Measurements from ENCODE around the gene PRDM11.

The PRDM11 gene

GRCh38 chr11:45260071-45260470 is 113.6 kb downstream of the PRDM11 start:
- DNase-seq (ENCODE audit: low read depth in 2 of 2), result no peak

- no peak for DNase-seq (ENCODE audit: low read depth in 2 of 2)
Observed at GRCh38 chr11:45262900-45263299, 116.5 kb downstream of the PRDM11 start.

DNA sequence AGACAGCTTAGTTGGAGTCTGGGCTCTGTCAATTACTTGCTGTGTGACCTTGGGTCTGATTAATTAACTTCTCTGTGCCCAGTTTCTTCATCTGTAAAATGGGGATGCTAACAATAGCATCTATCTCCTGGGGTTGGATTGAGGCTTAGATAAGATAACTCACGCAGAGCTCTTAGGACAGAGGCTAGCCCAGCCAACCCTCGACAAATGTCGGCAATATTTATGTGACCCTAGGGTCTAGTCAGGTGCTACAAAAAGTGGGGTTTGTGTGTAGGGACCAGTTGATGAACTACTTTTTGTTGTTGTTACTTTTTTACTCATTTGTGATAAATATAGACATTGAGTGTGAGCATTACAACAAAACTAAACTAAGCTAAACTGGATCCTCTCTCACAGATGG is 117.3 kb downstream of the PRDM11 start:
- DNase-seq (ENCODE audit: low read depth in 2 of 2), result no peak

DNA sequence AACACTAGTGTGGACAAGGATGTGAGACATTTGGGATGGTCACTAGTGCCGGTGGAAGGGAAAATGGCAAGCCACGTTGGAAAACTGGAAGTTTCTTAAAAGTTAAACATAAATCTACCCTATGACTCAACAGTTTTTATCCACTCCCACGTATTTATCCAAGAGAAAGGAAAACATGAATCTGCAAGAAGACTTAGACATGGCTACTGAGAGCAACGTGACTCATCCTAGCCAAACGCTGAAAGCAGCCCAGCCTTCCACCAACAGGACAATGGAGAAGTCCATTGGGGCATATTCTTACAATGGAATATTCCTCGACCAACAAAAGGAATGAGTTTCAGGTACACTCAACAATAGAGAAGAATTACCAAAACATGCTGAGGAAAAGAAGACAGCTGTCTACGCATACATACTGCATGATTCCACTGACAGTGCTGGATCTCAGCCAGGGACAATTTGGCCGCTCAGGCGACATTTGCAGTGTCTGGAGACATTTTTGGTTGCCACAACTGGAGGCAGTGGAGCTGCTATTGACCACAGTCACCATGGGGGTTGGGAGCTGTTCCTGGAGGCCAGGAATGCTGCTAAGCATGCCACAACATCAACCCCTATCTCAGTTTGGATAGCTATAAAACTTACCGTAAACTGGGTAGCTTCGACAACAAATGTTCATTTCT is 118.5 kb downstream of the PRDM11 start:
- DNase-seq (ENCODE audit: low read depth in 2 of 2), result no peak

- no peak for DNase-seq (ENCODE audit: low read depth in 2 of 2)
Observed at GRCh38 chr11:45265969-45266675, 119.7 kb downstream of the PRDM11 start.

- no peak for DNase-seq (ENCODE audit: low read depth in 2 of 2)
Observed at GRCh38 chr11:45266676-45267020, 120.2 kb downstream of the PRDM11 start.

- no peak for DNase-seq (ENCODE audit: low read depth in 2 of 2)
Observed at GRCh38 chr11:45267052-45267451, 120.6 kb downstream of the PRDM11 start.

DNA sequence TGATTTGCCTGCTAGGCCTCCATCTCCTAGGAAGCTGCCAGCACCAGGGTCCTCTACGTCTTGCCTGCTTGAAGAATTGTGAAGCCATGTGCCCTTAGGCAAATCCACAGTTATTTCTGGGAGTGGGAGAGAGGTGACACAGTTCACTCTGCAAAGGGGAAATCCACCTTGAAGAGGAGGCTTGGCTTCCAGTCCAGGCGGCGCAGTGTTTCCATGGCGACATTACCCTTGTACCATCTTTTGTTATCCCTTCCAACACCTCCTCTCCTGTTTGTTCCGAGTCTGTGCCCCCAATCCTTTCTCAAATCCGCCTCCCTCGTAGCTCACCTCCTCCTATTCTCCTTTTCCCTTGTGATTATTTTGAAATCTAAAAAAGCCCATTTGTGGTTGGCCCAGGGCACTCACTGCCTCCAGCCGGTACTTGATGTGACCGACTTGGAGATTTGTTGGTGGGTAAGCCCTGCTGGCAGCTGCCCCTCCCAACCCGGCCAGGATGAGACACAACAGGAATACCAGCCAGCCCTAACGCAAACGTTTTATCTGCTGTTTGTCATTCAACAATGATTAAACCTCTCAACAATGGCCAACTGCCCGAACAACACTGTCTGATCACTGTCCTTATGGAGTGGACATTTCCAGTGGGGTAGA is 121.3 kb downstream of the PRDM11 start:
- no peak for DNase-seq (ENCODE audit: low read depth in 2 of 2)

- no peak for DNase-seq (ENCODE audit: low read depth in 2 of 2)
Observed at GRCh38 chr11:45269678-45270077, 123.2 kb downstream of the PRDM11 start.

DNA sequence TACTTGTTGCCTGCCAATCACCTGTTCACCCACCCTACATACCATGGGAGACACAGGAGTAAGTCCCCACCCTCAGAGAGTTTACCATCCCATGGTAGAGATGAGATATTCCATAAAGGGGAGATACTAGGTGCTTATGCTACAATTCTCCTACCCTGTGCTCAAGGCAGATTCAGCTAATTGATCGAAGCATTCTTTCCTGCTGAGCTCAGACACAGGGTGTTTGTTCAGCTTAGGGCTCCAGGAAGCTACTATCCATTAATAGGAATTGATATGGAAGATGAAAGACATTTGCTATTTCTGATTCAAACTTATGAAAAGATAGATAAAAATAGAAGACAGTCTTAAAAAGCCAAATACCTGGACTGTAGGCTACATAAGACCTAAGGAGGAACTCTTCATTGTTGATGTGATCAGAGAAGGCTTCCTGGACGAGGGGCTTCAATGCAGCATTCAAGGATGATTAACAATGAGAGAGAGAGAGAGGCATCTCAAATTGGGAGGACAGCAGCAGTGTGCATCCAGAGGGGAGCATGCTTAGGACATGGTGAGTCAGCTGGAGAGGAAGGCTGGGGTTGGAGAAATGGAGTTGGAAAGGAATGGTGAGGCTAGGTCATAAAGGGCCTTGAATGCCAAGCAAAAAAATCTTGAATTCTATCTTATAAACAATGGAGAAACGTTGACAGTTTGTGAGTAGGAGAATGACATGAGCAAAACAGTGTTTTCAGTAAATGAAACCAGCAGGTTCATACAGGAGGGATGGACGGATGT is 124.7 kb downstream of the PRDM11 start:
- DNase-seq (ENCODE audit: low read depth in 2 of 2), result no peak

GRCh38 chr11:45272701-45273100 is 126.3 kb downstream of the PRDM11 start:
- no peak for DNase-seq (ENCODE audit: low read depth in 2 of 2)

DNA sequence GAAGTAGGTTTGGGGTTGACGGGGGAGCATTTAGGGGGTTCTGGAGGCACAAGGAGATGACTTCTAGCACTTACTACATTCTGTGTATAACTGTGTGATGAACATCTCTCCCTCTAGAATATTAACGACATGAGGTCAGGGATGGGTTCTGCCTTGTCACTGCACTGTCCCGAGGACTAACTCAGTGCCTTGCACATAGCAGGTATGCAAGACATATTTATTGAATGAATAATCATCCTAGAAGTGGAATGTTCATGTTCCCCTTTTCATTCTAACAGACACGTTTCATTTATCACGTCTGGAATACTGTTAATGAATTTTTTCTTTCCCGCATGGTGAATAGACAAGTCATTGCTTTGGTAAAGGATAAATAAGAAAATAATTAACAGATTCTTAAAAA is 127.1 kb downstream of the PRDM11 start:
- no peak for DNase-seq (ENCODE audit: low read depth in 2 of 2)

DNA sequence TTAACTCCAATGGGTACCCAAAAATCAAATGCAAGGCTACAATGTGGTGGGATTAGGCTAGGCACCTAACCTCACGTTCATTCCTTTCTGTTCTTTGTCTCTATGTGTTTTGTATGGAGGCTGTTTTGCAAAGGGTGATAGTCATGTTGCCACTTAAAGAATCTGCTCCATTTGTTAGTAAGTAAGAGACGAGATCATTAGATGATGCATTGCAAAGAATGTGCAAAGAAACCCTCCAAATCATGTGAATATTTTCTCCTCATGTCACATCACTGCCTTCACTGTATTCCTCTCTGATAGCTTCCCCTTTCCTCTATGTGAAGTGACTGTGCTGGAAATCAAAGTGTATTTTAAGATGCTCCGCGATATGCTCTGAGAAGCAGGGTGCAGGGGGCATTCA is 127.8 kb downstream of the PRDM11 start:
- no peak for DNase-seq (ENCODE audit: low read depth in 2 of 2)

- no peak for DNase-seq (ENCODE audit: low read depth in 2 of 2)
Observed at GRCh38 chr11:45275828-45276227, 129.4 kb downstream of the PRDM11 start.

- no peak for DNase-seq (ENCODE audit: low read depth in 2 of 2)
Observed at GRCh38 chr11:45278714-45279113, 132.3 kb downstream of the PRDM11 start.

- no peak for DNase-seq (ENCODE audit: low read depth in 2 of 2)
Observed at GRCh38 chr11:45279645-45280044, 133.2 kb downstream of the PRDM11 start.

- no peak for DNase-seq (ENCODE audit: low read depth in 2 of 2)
Observed at GRCh38 chr11:45280449-45280848, 134.0 kb downstream of the PRDM11 start.

GRCh38 chr11:45282081-45282480 is 135.6 kb downstream of the PRDM11 start:
- DNase-seq (ENCODE audit: low read depth in 2 of 2), result no peak

All from stimulated activated CD8-positive, alpha-beta memory T cell treated with anti-CD3 and anti-CD28 coated beads, Interleukin-7, amount 100 ng/mL, for 1 hour (primary cell).